Ishikawa (cell line): ENCODE measurements around the gene B3GAT2.

Experiments used
- CEBPB ChIP-seq: IDR thresholded peaks from 2 replicates; pipeline ENCODE4 v1.6.1; 2012
- CREB1 ChIP-seq: IDR thresholded peaks from 2 replicates; pipeline ENCODE4 v1.6.1; 2012; ENCODE audit warnings: low read depth
- EGR1 ChIP-seq: IDR thresholded peaks from 2 replicates; pipeline ENCODE4 v1.6.1; 2012
- EP300 ChIP-seq: IDR thresholded peaks from 2 replicates; pipeline ENCODE4 v1.6.1; 2012; ENCODE audit warnings: borderline replicate concordance
- FOXM1 ChIP-seq: IDR thresholded peaks from 2 replicates; pipeline ENCODE4 v1.6.1; 2012; ENCODE audit warnings: low read depth, borderline replicate concordance
- MAX ChIP-seq: IDR thresholded peaks from 2 replicates; pipeline ENCODE4 v1.6.1; 2012
- NFIC ChIP-seq: IDR thresholded peaks from 2 replicates; pipeline ENCODE4 v1.6.1; 2012
- RAD21 ChIP-seq: IDR thresholded peaks from 2 replicates; pipeline ENCODE4 v1.6.1; 2012; ENCODE audit warnings: low read depth
- REST ChIP-seq: IDR thresholded peaks from 2 replicates; pipeline ENCODE4 v1.6.1; 2012; ENCODE audit warnings: low read depth, mild to moderate bottlenecking
- TAF1 ChIP-seq: IDR thresholded peaks from 2 replicates; pipeline ENCODE4 v1.6.1; 2012; ENCODE audit warnings: low read depth, mild to moderate bottlenecking
- TCF12 ChIP-seq: IDR thresholded peaks from 2 replicates; pipeline ENCODE4 v1.6.1; 2012; ENCODE audit warnings: low read depth
- TEAD4 ChIP-seq: IDR thresholded peaks from 2 replicates; pipeline ENCODE4 v1.6.1; 2012
- USF1 ChIP-seq: IDR thresholded peaks from 2 replicates; pipeline ENCODE4 v1.6.1; 2012
- YY1 ChIP-seq: IDR thresholded peaks from 2 replicates; pipeline ENCODE4 v1.6.1; 2012; ENCODE audit warnings: low read depth
- ZBTB7A ChIP-seq: IDR thresholded peaks from 2 replicates; pipeline ENCODE4 v1.6.1; 2012; ENCODE audit warnings: low read depth

Gene B3GAT2

GRCh38 chr6:70872469-70872868 lies 84.4 kb downstream of the B3GAT2 start:
- TF ChIP-seq YY1 = no peak
- no peak for TF ChIP-seq TCF12
- TF ChIP-seq ZBTB7A = no peak
- no peak for TF ChIP-seq NFIC
- TF ChIP-seq FOXM1 = no peak
- no peak for TF ChIP-seq USF1
- no peak for TF ChIP-seq REST
- TF ChIP-seq TEAD4 = no peak
- TF ChIP-seq EP300 = no peak
- TF ChIP-seq EGR1 = no peak

- TF ChIP-seq TAF1 (no peak), CEBPB (no peak), EP300 (no peak), EGR1 (no peak), REST (no peak)
Measured at GRCh38 chr6:70864401-70864800, 92.5 kb downstream of the B3GAT2 start.

GRCh38 chr6:70863343-70863742 lies 93.5 kb downstream of the B3GAT2 start:
- TF ChIP-seq CREB1 (no peak), USF1 (no peak), EP300 (no peak), REST (no peak), EGR1 (no peak), MAX (no peak), ZBTB7A (no peak), RAD21 (no peak), TCF12 (no peak), NFIC (no peak), TAF1 (no peak), TEAD4 (no peak), YY1 (no peak), CEBPB (no peak)

- TF ChIP-seq FOXM1 = no peak
- no peak for TF ChIP-seq RAD21
- no peak for TF ChIP-seq NFIC
- TF ChIP-seq CREB1 = no peak
- TF ChIP-seq TCF12 = no peak
- no peak for TF ChIP-seq EGR1
- TF ChIP-seq TEAD4 = no peak
- TF ChIP-seq ZBTB7A = no peak
- TF ChIP-seq USF1 = no peak
- TF ChIP-seq TAF1 = no peak
- no peak for TF ChIP-seq YY1
- no peak for TF ChIP-seq EP300
- no peak for TF ChIP-seq REST
- no peak for TF ChIP-seq MAX
- no peak for TF ChIP-seq CEBPB
Measured at GRCh38 chr6:70860920-70861319, 95.9 kb downstream of the B3GAT2 start.
